CD14-positive monocyte (primary cell): ENCODE measurements around the gene PPIB. TPM values are rescaled to one million over a fixed set of nuclear protein-coding genes. Genes with fewer than 3 reads are reported as not detected.

ENCODE experiments used
- DNase-seq, 3 donors: peaks; one replicate each; pipeline ENCODE4 v3.0.0-alpha.2; 2011 to 2022
- H2AFZ ChIP-seq: 2 replicates; pipeline ENCODE4 v1.6.0; 2012; ENCODE audit warnings: mild to moderate bottlenecking, low read depth, low read length, inconsistent platforms; ENCODE audit not compliant: insufficient read depth, poor library complexity, severe bottlenecking
- H3K27ac ChIP-seq, 2 donors: 1 replicate in 1 of 2; 2 replicates in 1 of 2; pipeline ENCODE4 v1.5.1; 2012 to 2013; ENCODE audit warnings: low read length in 2 of 2, control low read depth in 1 of 2, inconsistent platforms in 1 of 2, low read depth in 1 of 2, mild to moderate bottlenecking in 1 of 2
- H3K27me3 ChIP-seq, 2 donors: one replicate each; pipeline versions ENCODE4 v1.6.0 to v1.6.1; 2011 to 2013; ENCODE audit warnings: low read length in 2 of 2; ENCODE audit not compliant: control insufficient read depth in 2 of 2, insufficient read depth in 2 of 2
- H3K36me3 ChIP-seq, 2 donors: replicated peaks in 1 of 2; 1 replicate in 1 of 2; 2 replicates in 1 of 2; pipeline versions ENCODE4 v1.5.1 to v1.6.1; 2012 to 2013; ENCODE audit warnings: low read length in 2 of 2, control low read depth in 1 of 2, inconsistent platforms in 1 of 2, mild to moderate bottlenecking in 1 of 2; ENCODE audit not compliant: insufficient read depth in 2 of 2, control insufficient read depth in 1 of 2
- H3K4me1 ChIP-seq, 2 donors: 1 replicate in 1 of 2; 2 replicates in 1 of 2; pipeline versions ENCODE4 v1.5.1 to v1.6.1; 2012 to 2013; ENCODE audit warnings: low read length in 2 of 2, control low read depth in 1 of 2, inconsistent platforms in 1 of 2, mild to moderate bottlenecking in 1 of 2, moderate library complexity in 1 of 2; ENCODE audit not compliant: insufficient read depth in 2 of 2, control insufficient read depth in 1 of 2
- H3K4me2 ChIP-seq: replicated peaks from 2 replicates; pipeline ENCODE3; 2012; ENCODE audit warnings: low read length, moderate library complexity, mild to moderate bottlenecking; ENCODE audit not compliant: poor library complexity, severe bottlenecking; ENCODE audit errors: extremely low read depth
- H3K4me3 ChIP-seq, 3 experiments: fragments of 200-600 bp in 1 of 3; sonication (generic) in 1 of 3; replicated peaks in 1 of 3; 1 replicate in 2 of 3; 2 replicates in 1 of 3; pipeline ENCODE4 v1.5.1; 2011 to 2013; ENCODE audit warnings: low read length in 3 of 3, mild to moderate bottlenecking in 3 of 3, control low read depth in 2 of 3, low read depth in 2 of 3, inconsistent platforms in 1 of 3, moderate library complexity in 1 of 3
- H3K79me2 ChIP-seq: 2 replicates; pipeline ENCODE4 v1.6.0; 2012; ENCODE audit warnings: mild to moderate bottlenecking, control low read depth, inconsistent platforms, low read length, moderate library complexity; ENCODE audit not compliant: insufficient read depth
- H3K9ac ChIP-seq: 2 replicates; pipeline ENCODE4 v1.6.0; 2017; ENCODE audit warnings: low read length, mild to moderate bottlenecking; ENCODE audit not compliant: insufficient read depth, poor library complexity, severe bottlenecking
- H3K9me3 ChIP-seq, 2 donors: replicated peaks in 1 of 2; 1 replicate in 1 of 2; 2 replicates in 1 of 2; pipeline versions ENCODE4 v1.5.1 to v1.6.1; 2012 to 2013; ENCODE audit warnings: low read length in 2 of 2, control low read depth in 1 of 2; ENCODE audit not compliant: control insufficient read depth in 1 of 2, insufficient read depth in 1 of 2
- H4K20me1 ChIP-seq: 2 replicates; pipeline ENCODE4 v1.6.0; 2012; ENCODE audit warnings: mild to moderate bottlenecking, low read length, control low read depth, moderate library complexity; ENCODE audit not compliant: insufficient read depth
- H3K27ac Mint-ChIP-seq, 7 donors: one replicate each; pipeline ENCODE4 v1.8.0; 2020; ENCODE audit warnings: mild to moderate bottlenecking in 7 of 7, mixed read lengths in 7 of 7, moderate library complexity in 6 of 7, inconsistent platforms in 2 of 7
- H3K27me3 Mint-ChIP-seq, 3 donors: one replicate each; pipeline ENCODE4 v1.8.0; 2021 to 2022; ENCODE audit warnings: low read depth in 3 of 3, mild to moderate bottlenecking in 3 of 3, mixed read lengths in 3 of 3, moderate library complexity in 3 of 3, inconsistent platforms in 1 of 3
- H3K36me3 Mint-ChIP-seq, 2 donors: one replicate each; pipeline ENCODE4 v1.8.0; 2020; ENCODE audit warnings: mixed read lengths in 2 of 2, inconsistent platforms in 1 of 2, mild to moderate bottlenecking in 1 of 2
- H3K4me1 Mint-ChIP-seq: one replicate; pipeline ENCODE4 v1.8.0; 2020; ENCODE audit warnings: mild to moderate bottlenecking, mixed read lengths
- H3K4me3 Mint-ChIP-seq, 2 donors: one replicate each; pipeline ENCODE4 v1.8.0; 2020; ENCODE audit warnings: mild to moderate bottlenecking in 2 of 2, mixed read lengths in 2 of 2, moderate library complexity in 1 of 2
- H3K9me3 Mint-ChIP-seq, 7 donors: one replicate each; pipeline ENCODE4 v1.8.0; 2020 to 2022; ENCODE audit warnings: mixed read lengths in 7 of 7, mild to moderate bottlenecking in 6 of 7, moderate library complexity in 6 of 7, inconsistent platforms in 2 of 7
- WGBS: methylation state at CpG from one replicate; pipeline ENCODE4 v1.1.5; 2013; ENCODE audit warnings: missing lambda C conversion rate; ENCODE audit not compliant: insufficient coverage; 5-methylcytosine and 5-hydroxymethylcytosine counted together
- intact Hi-C, 2 donors: fragments of 100-400 bp; cut with micrococcal nuclease; formaldehyde crosslinking; loops; one replicate each; pipeline versions ENCODE4 v1.15.0 to v1.15.1; 2023
- polyA plus RNA-seq, 3 donors: library from polyadenylated mRNA; depleted of rRNA in 1 of 3; unstranded in 2 of 3; stranded (reverse) in 1 of 3; fragments of 300-500 nt in 2 of 3; fragments of >200 nt in 1 of 3; fragmentation: Illumina TruSeq in 2 of 3; gene quantifications; 1 replicate in 2 of 3; 2 replicates in 1 of 3; pipeline ENCODE4 v1.2.3, GENCODE V29; 2012 to 2021
- TF ChIP-seq, protein P1 (sequence below): fragments of 200-600 bp; IDR thresholded peaks from one replicate; pipeline ENCODE4 v1.8.0; 2022; ENCODE audit warnings: antibody characterized with exemption, mild to moderate bottlenecking

PPIB gene
- polyA plus RNA-seq, 3 donors: 224 to 532 (median 520) TPM

DNA sequence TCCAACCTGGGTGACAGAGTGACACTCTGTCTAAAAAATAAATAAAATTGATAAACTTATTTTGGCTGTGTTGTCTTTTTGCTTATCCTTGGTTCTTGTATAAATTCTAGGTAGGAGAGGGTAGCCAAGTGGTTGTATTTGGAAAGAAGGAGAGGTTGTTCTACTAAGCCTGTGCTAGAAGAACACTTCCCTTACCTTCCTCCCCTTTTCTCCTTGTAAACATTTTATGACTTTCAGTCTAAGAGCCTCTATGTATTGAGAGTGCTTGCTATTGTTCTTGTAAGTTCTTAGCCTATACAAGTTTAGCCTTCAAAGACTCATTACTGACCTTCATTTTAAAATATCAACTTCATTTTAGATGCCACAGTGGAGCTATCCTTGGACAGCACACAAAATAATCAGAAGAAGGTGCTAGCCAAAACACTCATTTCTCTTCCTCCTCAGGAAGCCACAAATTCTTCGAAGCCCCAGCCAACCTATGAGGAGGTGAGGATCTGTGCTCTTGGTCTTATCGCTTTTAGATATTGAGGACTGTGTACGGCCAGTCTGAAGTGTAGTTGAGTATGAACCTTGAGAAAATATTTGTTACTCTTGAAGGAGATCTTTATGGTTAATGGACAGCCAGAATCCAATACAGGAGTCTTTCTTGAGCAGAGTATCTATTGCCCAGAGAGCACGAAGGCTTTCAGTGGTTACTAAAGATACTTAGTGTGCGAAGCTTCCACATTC, 44.9 kb downstream of the PPIB start:
- Histone ChIP-seq H3K4me1 (peaks cover 10 to 11% of the 10 kb centered on the region in 2 donors), H3K27me3 (no peaks in the 10 kb centered on the region), H2AFZ (no peak overlapping the region), H3K4me2 (no peak overlapping the region), H3K36me3 (peaks cover 89 to 99% of the 10 kb centered on the region in 2 donors), H3K9me3 (no peaks in the 10 kb centered on the region), H4K20me1 (peaks cover 78% of the 10 kb centered on the region), H3K4me3 (no peak overlapping the region), H3K27ac (no peak overlapping the region), H3K79me2 (peaks cover 49% of the 10 kb centered on the region), H3K9ac (no peak overlapping the region)
- H3K27ac Mint-ChIP-seq: no peak overlapping the region
- intact Hi-C loops: no loop called here
- no peaks in the 10 kb centered on the region for H3K27me3 Mint-ChIP-seq
- no peak overlapping the region for H3K4me3 Mint-ChIP-seq
- 100% methylated on average over 2 of the region's 5 CpGs for WGBS
- peaks cover 77 to 88% of the 10 kb centered on the region in 2 donors for H3K36me3 Mint-ChIP-seq
- DNase-seq: no peak
- H3K4me1 Mint-ChIP-seq: peaks cover 15% of the 10 kb centered on the region
- no peaks in the 10 kb centered on the region for H3K9me3 Mint-ChIP-seq
- TF ChIP-seq, protein P1, sequence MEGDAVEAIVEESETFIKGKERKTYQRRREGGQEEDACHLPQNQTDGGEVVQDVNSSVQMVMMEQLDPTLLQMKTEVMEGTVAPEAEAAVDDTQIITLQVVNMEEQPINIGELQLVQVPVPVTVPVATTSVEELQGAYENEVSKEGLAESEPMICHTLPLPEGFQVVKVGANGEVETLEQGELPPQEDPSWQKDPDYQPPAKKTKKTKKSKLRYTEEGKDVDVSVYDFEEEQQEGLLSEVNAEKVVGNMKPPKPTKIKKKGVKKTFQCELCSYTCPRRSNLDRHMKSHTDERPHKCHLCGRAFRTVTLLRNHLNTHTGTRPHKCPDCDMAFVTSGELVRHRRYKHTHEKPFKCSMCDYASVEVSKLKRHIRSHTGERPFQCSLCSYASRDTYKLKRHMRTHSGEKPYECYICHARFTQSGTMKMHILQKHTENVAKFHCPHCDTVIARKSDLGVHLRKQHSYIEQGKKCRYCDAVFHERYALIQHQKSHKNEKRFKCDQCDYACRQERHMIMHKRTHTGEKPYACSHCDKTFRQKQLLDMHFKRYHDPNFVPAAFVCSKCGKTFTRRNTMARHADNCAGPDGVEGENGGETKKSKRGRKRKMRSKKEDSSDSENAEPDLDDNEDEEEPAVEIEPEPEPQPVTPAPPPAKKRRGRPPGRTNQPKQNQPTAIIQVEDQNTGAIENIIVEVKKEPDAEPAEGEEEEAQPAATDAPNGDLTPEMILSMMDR: no peak

DNA sequence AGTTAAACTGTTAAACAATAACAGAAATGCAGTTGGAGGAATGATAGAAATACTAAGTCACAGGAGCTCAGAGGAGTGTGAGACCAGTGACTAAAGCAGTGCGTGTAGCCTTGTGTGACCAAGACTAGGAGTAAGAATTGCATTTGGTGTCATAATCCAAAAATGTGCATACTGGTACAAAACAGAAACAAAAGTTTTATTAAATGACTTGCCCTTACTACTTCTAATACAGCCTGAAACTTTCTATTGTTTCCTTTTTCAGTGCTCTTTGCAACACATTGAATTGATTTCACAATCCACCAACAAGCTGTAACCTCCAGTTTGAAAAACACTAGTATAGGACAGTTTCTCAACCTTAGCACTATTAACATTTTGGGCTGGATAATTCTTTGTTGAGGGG, 49.9 kb downstream of the PPIB start:
- Mint-ChIP-seq H3K9me3 (no peaks in the 10 kb centered on the region), H3K27me3 (no peaks in the 10 kb centered on the region), H3K36me3 (peaks cover 35 to 43% of the 10 kb centered on the region in 2 donors), H3K4me1 (peaks cover 54% of the 10 kb centered on the region), H3K27ac (peak overlapping the region; percentile 81 to 94 (median 90)), H3K4me3 (peak overlapping the region in 1 of 2 donors; percentile 75)
- peak overlapping the region in 1 of 3 experiments; percentile 44 for H3K4me3 ChIP-seq
- TF ChIP-seq, protein P1: no peak
- no peaks in the 10 kb centered on the region for H3K27me3 ChIP-seq
- H3K79me2 ChIP-seq: peaks cover 96% of the 10 kb centered on the region
- no CpG with 5 or more reads among the region's 1 CpG for WGBS
- peak overlapping the region; percentile 62 to 90 for H3K27ac ChIP-seq
- intact Hi-C loops: loop anchor here in 1 of 2 donors (2.0 kb wide), 1 partner anchor 16 kb away; no protein-coding TSS in a partner anchor
- peaks cover 38 to 45% of the 10 kb centered on the region in 2 donors for H3K4me1 ChIP-seq
- peaks cover 89% of the 10 kb centered on the region for H4K20me1 ChIP-seq
- no peak overlapping the region for H2AFZ ChIP-seq
- H3K9ac ChIP-seq: peak overlapping the region; percentile 12
- H3K9me3 ChIP-seq: no peaks in the 10 kb centered on the region
- peak; percentile 38 to 75 (median 55) for DNase-seq
- peak overlapping the region; percentile 57 for H3K4me2 ChIP-seq
- H3K36me3 ChIP-seq: peaks cover 41 to 49% of the 10 kb centered on the region in 2 donors
